Peyer's patch (tissue), 4 donors: ENCODE measurements around the gene DNAJC17.

Source experiments
- CTCF ChIP-seq, 6 experiments: fragments of 450-650 bp in 4 of 6; fragments of 200-600 bp in 2 of 6; sonication (generic) in 1 of 6; IDR thresholded peaks; one replicate each; pipeline ENCODE4 v1.5.1; 2017 to 2019; ENCODE audit warnings: antibody characterized with exemption in 6 of 6, mild to moderate bottlenecking in 3 of 6, moderate library complexity in 1 of 6
- POLR2A ChIP-seq, 2 donors: fragments of 450-650 bp; IDR thresholded peaks; one replicate each; pipeline ENCODE4 v1.5.1; 2017; ENCODE audit warnings: antibody characterized with exemption in 2 of 2, mild to moderate bottlenecking in 2 of 2, moderate library complexity in 2 of 2

GRCh38 chr15:40815042-40815698 is 7.9 kb upstream of the DNAJC17 start:
- TF ChIP-seq CTCF (IDR thresholded peaks at IDR 0.05) (no peak), POLR2A (IDR thresholded peaks at IDR 0.05) (no peak)
